Stimulated activated CD4-positive, alpha-beta T cell treated with anti-CD3 and anti-CD28 coated beads, Interleukin-12 subunit alpha, Interleukin-12 subunit beta, amount 100 ng/mL, for 48 hours (primary cell): Measurements from ENCODE around the gene SKOR2.

Source experiments
- DNase-seq, 3 donors: peaks; one replicate each; pipeline ENCODE4 v3.0.0-alpha.2; 2020; ENCODE audit warnings: low read depth in 2 of 3, low spot score in 1 of 3

The SKOR2 gene

DNA sequence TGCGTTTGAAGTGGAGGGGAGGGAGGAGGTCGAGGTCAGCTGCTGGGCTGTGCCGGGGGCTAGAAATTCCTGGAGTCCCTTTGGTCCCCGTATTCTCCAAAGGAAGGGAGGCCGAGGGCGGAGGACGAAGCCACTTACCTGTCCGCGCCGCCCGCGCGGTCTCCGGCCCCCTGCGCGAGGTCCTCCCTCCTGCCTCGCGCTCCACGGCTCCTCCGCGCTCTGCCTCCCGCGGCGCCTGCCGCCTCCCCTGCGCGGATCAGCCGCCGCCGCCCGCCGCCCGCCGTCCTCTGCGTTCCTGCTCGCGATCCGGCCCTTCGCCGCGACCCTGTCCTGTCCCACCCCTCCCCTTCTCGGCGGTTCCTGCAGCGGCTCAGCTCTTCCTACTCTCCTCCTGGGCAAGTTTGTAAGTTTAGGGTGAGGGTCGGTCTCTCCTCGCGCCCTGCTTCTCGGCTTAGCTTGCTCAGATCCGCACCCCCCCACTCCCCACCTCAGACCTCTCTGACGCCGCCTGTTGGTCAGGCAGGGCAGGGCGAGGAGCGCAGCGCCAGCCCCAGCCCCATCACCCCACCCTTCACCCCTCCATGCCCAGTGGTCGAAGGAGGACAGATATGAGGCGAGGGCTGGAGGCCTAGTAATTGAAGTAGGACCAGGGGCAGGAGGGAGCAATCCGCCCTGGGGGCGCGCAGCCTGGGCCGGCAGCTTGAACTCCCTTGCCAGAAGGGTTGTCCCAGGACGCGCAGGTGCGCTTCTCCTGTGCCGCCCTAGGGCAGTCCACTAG is 9.7 kb upstream of the SKOR2 start:
- DNase-seq, result no peak

DNA sequence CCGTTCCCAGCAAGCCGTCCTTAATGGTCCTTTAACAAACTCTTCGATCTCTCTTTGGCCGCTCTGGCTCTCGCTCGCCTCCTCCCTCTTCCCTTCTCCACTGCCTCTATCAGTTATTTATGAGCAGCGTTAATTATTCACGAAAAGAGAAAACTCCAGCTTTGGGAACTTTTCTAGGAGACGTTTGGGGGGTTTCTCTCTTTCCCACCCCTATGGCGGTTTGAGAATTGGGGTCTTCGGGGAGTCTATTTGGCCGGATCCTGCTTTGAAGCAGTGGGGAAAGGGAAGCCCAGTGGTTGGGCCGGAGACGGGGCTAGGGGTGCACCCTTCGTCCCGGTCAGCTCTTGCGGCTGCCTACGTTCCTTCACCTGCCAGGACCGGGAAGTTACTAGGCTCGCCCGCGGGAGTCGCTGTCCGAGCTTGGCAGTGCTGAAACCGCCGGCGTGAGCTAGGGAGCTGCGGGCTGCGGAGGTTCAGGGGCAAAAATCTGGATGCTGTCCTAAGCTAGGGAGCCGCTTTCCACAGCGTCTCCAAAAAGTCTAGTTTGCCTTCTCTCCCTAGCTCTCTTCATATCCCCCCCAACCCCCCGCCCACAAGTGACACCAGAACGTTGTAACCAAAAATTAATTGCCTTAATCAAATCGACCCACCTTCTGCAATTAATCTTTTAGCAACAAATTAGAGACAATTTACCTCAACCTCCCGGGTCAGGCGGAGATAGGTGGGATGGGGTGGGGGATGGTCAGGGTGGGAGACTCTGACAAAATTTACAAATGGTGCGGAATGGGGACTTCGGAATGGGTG is 8.9 kb upstream of the SKOR2 start:
- DNase-seq, result peak in 2 of 3 donors; percentile 15 to 23

DNA sequence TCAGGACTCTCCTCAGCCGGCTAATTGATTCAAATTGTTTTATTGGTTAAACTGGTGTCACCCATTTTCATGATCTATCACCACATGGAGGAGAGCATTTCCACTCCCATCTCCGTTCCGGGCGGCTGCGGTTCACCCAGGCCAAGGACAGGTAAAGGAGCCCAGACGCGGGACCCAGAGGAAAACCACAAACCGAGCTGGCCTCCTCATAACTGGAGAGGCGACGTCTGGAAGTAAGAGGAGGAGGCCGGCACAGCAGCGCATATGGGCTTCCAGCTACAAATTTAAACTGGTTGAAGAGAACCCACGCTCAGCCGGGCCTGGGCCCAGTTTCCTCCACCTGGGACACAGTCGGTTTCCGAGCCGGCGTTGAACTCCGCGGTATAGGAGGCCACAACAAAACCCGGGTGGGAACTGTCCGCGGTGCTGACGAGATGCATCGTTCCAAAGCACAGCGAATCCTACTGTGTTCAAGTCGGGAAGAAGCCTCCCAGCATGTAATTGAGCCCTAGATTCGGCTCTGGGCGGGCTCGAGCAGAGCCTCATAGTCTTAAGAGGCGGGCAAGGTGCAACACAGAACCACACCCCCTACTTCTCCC is 3.0 kb upstream of the SKOR2 start:
- DNase-seq, result peak in 1 of 3 donors; percentile 21

DNA sequence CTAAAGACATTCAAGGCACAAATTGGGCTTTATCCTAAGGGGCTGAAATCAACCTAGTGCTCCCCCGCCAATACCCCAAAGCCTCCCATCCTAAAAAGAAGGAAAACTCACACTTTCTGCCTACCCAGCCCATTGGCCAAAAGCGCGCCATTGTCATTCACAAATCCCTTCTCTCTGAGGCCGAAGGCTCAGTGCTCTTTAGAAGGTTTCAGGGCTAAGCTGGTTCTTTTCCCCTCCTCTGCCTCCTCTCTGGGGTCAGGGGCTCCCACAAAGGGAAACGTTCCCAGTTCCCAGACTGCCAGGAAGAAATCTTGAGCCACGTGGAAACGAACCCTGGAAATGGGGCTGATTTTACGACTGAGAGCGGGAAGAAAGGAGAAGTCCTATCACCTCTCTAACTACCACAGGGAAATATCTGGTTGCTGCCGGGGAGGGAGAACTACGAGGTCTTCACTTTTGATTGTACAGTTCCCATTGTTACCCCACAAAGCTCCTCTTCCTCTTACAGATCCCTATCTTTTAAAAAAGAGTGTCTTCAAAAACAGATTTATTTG is 1.7 kb upstream of the SKOR2 start:
- DNase-seq, result no peak

DNA sequence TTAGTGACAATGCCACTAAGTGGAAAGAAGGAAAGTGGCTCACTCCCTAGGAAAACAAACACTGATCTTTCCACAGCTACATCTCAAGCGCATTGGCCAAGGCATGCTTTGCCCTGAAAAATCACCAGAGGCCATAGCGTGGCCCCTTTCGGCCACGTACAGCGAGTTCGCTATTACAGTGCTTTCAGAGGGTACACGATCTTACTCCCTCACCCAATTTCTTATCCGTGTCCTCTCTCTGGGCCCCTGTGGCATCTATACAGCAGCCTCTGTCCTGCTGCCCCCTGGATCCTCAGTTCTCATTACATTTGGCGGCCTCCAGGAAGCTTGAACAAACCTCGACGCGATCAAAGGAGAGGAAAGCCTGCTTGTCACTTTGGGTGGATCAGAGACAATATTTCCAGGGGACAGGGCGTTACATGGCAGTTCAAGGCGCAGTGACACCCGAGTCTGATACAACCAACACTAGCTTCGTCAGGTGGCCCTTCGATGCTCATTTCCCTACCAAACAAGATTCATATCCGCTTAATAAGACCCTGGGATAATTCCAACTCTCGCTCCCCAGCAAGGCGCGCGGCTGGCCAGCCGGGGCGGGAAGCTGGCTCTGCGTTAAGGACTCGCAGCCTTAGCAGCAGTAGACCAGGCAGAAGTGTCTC is 941 bp downstream of the SKOR2 start:
- DNase-seq, result no peak

DNA sequence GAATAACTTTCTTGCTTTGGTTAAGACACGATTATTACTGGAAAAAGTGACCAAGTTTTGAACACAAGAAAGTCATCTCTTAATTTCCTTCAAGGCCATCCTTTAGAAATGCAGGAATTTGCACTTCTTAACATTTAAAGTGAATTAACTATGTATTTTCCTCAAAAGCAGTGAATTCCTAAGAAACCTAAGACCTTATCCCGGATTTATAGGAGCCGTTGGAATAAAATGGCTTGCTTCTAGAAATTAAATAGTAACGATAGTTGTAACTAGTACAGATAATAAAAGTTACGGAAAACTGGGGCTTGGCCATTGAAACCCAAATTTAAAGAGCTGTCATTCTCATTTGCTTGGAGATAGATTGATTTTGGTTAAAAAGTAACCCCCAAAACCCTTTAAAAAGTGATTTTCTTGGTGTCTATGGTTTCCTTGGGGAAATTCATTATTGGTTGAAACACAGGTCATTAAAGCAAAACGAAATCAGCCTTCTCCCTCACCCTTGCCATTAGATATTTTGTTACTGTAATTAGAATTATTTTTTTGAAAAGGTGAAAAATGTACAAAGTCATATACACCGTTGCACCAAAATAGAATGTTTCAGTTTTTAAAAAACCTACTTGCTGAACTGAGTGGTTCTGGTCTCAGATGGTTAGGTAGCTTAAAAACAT is 2.0 kb downstream of the SKOR2 start:
- DNase-seq, result no peak

DNA sequence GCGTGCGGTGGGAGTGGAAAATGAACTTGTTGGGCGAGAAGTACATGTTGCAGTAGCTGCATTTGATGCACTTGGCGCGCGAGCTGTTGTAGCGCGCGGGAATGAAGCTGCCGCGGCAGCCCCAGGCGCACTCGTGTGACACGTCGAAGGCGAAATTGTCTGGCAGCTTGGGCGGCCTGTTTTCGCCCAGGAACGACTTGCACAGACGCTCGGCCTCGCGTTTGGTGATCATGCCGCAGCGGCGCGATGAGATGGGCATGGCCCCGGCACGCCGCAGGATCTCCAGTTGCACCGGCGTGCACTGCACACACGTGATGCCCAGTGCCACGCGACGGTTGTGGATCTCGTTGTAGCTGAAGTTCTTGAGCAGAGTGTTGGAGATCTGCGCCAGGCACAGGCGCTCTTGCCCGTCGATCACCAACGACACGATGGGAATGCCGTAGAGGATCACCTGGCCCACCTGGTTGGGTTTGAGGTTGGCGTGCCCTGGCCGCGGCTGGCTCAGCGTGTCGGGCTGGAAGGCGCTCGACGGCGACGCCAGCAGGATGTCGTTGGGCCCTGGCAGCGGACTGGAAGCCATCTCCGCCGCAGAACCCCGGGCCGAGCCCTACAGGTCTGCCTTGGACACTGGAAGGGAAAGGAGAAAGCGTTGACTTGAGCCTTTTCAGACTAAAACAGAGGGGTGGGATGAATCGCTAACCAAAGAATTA is 2.7 kb downstream of the SKOR2 start:
- DNase-seq, result no peak

DNA sequence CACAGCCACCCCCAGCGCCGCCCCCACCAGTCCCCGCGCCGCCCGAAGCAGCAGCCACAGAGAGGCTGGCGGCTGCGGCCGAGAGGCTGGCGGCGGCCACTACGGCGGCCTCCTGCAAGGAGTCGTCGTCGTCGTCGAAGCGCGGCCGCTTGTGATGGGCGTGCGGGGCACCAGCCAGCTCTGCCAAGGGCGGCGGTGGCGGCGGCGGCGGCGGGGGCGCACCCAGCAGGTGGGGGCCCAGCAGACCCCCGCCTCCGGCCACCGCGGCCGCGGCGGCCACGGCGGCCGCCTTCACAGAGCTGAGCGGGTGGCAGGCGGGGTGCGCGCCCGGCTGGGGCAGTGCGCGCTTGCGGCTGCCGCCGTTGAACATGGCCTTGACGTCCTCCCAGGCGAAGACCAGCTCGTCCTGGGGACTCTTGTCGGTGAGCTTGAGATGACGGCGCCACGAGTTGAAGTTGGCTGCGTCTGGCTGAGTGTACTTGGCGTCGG is 3.3 kb downstream of the SKOR2 start:
- DNase-seq, result no peak

DNA sequence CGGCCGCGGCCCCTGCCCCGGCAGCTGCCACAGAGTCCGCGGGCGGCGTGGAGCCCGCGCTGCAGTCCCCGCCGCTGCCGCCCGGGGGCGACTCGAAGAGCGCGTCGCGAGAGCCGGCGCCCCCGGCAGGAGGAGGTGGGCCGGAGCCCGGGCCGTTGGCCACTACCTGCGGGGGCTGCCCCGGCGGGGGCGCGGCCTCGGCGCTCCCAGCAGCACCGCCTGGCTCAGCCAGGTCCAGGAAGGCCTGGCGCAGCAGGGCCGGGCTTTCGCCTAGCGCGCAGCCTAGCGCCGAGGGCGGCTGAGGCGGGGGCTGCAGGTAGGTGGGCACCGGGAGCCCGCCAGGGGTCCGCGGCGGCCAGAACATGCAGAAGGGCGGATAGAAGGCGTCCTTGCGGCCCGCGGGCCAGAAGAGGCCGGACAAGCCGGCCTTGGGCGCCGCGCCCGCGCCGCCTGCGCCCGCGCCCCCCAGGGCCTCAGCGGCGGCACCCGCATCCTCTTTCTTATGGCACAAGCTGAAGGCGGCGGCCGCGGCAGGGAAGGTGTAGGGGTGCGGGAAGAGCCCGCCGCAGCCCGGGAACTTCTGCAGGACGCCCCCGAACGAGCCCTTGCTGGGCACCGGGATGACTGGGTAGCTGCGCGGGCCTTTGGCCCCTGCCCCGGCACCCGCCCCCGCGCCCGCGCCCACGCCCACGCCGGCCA is 3.9 kb downstream of the SKOR2 start:
- no peak for DNase-seq

DNA sequence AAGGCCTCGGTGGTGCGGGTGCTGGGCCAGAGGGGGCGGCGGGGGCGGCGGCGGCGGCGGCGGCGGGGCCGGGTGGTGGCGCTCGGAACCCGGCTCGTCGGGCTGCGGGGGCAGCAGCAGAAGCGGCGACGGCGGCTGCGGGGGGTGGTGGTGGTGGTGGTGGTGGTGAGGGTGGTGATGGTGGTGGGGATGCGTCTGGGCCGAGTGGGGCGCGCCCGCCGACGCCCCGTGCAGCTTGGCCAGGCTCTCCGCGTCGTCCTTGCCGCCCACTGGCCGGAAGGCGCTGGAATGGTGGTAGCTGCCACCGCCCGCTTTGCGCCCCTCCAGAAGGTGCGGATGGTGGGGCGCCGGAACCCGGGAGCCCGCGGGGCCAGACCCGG is 4.4 kb downstream of the SKOR2 start:
- no peak for DNase-seq

DNA sequence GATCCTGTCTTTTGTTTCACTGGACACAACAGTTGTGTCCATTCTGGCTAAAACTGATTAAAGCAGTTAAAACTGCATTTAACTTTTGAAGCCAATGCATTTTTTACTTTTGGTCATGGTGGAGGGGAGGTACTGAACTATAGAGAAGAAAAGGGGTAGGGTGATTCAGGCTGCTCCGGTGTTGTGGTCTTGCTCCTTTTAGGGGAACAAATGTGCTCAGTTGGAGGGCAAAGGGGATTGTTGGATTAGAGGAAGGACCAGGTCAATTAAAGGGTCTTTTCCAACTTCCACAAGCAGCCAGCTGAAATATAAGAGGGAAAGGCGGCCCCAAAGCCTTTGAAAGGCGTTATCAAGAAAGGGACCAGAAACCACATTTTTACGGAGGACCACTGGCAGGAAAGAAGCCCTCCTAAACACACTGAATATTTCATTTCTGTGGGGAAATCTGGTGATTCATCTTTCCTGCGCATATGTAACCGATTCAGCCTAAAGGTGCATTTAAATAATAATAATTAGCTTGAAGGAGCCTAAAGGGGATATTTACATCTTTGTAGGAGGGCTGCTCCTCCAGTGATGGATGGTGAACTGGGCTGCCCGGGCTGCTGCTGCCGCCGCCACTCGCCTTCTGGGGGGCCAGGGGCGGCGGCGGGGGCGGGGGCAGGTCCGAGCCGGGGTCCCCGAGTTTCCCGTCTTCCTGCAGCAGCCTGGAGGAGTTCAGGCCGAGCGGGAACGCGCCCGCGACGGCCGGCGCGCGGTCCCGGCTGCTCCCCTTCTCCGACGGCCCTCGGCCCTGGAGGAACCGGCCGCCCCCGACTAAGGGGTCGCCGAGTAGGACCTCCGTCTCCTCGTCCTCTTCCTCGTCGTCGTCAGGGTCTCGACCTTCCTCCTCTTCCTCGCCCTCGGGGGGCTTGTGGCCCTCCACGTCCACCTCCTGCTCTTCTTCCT is 5.2 kb downstream of the SKOR2 start:
- DNase-seq, result no peak

DNA sequence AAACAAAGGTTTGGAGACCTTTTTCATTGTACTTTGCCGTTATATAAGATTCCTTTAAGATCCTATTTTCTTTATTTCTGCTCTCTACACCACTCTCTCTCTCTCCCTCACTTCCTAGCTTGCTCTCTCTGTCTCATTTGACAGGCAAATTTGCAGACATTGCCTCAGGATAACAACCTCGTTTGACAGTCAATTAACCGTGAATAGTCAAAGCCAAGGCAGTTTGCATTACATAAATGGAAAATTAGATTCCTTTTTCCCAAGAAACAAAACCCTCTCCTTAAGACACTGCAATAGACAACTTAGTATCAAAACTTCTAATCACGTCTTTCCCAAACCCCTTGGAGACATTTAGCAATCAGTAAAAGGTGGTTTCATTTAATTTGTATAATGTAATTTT is 7.4 kb downstream of the SKOR2 start:
- no peak for DNase-seq

DNA sequence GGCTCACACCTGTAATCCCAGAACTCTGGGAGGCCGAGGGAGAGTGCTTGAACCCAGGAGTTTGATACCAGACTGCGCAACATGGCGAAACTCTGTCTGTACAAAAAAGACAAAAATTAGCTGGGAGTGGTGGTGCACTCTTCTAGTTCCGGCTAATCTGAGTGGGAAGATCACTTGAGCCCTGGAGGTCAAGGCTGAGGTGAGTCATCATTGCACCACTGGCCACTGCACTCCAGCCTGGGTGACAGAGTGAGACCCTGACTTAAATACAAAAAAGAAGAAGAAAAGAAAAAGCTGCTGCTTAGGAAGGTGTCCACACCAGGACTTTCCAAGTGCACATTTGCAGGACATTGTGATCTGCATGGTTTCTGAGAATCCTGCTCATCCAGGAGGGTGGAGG is 16.4 kb downstream of the SKOR2 start:
- DNase-seq, result no peak

DNA sequence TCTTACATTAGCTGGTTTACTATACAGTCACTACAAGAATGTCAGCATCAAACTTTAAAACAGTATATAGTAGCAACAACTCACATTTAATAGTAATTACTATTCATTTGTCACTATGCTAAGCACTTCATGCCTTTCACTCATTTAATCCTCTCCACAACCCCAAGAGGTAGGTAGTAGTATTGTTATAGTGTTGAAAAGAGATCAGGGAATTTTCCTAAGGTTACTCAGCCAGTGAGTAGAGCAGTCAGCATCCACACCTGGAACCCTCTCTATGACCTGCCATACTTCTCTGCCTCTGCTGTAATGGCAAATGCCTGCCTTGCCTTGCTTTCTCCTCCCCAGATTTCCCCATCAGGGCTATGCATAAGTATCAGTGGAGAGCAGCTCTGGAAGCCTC is 24.8 kb downstream of the SKOR2 start:
- no peak for DNase-seq

DNA sequence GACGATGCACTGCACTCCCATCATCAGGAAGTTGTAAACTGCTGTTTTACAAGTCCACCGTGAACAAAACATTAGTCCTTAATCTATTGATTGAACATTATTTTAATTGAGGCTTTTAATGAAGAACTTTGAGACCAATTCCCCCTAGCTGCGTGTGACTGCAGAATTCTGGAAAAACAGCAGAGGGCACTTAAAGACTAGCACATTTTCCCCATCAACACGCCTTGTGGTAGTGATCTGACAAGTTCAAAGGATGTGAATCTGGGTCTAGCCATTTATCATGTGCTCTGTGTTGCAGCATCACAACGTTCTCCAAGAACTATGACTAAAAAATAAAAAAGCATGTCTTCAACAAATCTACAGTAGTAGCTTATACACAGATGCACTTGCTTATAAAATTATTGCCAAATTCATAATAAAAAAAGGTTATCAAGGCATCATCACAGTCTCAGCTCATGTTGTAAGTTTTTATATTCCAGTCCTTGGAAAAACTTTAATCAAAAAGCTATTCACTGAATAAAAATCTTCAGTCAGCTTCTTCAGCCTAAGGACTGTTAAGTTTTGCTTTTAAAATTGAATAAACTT is 35.8 kb downstream of the SKOR2 start:
- peak in 1 of 3 donors; percentile 4 for DNase-seq

DNA sequence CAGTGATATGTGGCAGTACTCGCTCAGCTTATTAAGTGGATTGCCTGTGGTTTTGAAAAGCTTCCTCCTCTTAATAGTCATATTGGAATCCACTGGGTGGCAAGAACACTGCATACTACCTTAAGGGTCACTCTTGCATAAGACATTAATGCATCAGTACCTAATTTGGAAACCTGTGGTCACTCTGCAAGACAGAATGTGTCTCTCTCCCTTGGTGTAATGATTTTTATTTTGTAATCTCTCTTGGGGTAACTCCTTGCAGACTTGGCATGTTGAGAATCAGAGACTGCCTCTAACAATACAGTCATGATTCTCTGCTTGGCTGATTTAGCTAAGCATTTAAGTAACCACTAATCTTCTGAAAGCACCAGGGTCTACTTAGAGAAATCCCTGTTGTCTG is 42.3 kb downstream of the SKOR2 start:
- DNase-seq, result no peak

DNA sequence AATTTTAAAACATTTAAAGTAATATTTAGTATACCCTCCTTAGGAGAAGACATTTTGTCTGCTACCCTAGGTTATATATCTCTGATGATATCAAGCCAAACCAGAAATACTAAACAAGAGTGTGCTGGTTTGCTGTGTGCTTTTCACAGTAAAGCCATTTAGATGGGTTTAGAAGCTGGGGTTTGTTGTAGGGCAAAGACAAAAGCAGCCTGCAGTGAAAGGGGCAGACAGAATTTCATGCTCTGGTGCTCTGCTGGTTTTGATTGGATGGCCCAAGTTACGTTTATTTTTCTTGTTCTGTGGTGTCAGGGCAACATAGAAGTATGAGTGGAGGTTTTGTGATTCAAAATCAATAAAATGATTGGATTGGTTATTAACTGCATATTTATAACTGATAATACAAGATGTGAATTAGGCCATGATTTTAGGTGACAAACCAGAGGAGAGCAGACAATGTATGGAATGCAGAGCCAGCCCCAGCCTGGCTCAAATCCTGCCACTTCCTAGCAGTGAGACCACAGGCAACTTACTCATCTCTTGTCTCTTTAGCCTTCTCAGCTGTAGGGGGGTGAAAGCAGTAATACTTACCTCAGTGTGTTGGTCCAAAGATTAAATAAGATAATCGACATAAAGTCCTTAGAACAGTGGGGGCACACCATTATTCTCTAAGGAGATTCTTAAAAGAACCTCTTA is 44.4 kb downstream of the SKOR2 start:
- DNase-seq, result no peak
